Gastroesophageal sphincter (tissue), 3 donors: ENCODE results near the gene DNAJC1.

Experiments used
- CTCF ChIP-seq, 4 experiments: fragments of 200-600 bp in 2 of 4; fragments of 450-650 bp in 2 of 4; sonication (generic) in 1 of 4; IDR thresholded peaks; one replicate each; pipeline ENCODE4 v1.5.1; 2017 to 2019; ENCODE audit warnings: antibody characterized with exemption in 4 of 4, mild to moderate bottlenecking in 2 of 4, moderate library complexity in 2 of 4
- EP300 ChIP-seq: sonication (generic); formaldehyde crosslinking; IDR thresholded peaks from one replicate; pipeline ENCODE4 v1.6.1; 2017; ENCODE audit warnings: antibody characterized with exemption, mild to moderate bottlenecking
- POLR2A ChIP-seq, 2 donors: fragments of 450-650 bp; IDR thresholded peaks; one replicate each; pipeline ENCODE4 v1.6.1; 2017; ENCODE audit warnings: antibody characterized with exemption in 2 of 2, mild to moderate bottlenecking in 2 of 2, moderate library complexity in 1 of 2
- POLR2AphosphoS5 ChIP-seq: sonication (generic); formaldehyde crosslinking; IDR thresholded peaks from one replicate; pipeline ENCODE4 v1.6.1; 2017; ENCODE audit warnings: antibody characterized with exemption

DNA sequence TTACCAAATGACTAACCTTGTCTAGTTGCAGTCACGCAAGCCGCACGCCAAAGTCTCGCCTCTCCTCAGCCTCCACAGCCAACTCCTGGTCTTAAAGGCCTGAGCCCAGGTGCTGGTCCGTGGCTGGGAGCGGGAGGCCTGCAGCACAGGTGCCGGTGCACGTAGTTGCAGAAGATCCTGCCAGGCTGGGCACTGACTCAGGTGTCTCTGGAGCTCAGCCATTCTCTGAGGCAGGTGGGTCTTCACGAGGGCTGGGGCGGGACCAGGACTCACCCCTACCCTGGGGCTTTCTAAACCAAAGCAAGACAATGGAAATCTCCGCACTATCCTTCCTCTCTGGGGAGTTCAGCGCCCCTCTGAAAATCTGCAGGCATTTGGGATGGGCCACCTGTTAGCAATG, 253.1 kb downstream of the DNAJC1 start:
- TF ChIP-seq EP300 (no peak), POLR2A (IDR thresholded peaks at IDR 0.05) (no peak), CTCF (IDR thresholded peaks at IDR 0.05) (no peak), POLR2AphosphoS5 (no peak)
